ENCODE measurements around the gene IL2.
A peak's percentile ranks its signal among the peaks of the same experiment; 100 is the strongest.

The IL2 gene

GRCh38 chr4:122456231-122457116 lies at the start of gene IL2:
IL2 (minus strand) TSS chr4:122456725; CDS start chr4:122456440, 285 bp downstream.
- Mint-ChIP-seq H3K36me3 (no peaks in the 10 kb centered on the region), H3K4me3 (peak within 1 kb of the TSS; percentile 54), H3K4me1 (peaks cover 70% of the 10 kb centered on the region), H3K27me3 (no peaks in the 10 kb centered on the region), H3K9me3 (no peaks in the 10 kb centered on the region), H3K27ac (peak within 1 kb of the TSS; percentile 89)
- CTCF ChIA-PET = interaction anchor here (1.0 to 2.6 kb wide), 3 partner anchors 91 to 276 kb away, joined by 3 to 29 read pairs (median 3); partner anchors contain the start of gene BBS12
- DNase-seq = peak; percentile 42

DNA sequence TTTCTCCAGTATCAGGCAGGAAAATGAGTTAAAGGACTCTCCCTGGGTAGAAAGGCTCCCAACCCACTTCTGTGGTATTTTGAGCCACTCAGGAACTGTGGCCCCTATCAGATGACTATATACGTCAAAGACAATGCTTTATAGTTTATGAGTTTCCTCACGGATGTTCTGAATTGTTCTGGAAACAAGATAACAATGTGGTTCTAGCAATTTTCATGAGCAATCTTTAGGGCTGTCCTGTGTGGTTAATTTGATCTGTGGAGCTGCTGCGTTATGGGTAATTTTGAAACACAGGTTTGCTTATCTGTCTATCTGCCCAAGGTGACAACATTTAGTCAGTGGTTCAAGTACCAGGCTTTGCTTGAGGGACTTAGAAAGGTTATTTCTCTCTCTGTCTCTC lies 46.7 kb upstream of the IL2 start:
- Mint-ChIP-seq H3K4me1 (peaks cover 34% of the 10 kb centered on the region), H3K27me3 (no peaks in the 10 kb centered on the region), H3K27ac (no peak overlapping the region), H3K4me3 (no peak overlapping the region), H3K9me3 (no peaks in the 10 kb centered on the region), H3K36me3 (peaks cover 1% of the 10 kb centered on the region)
- no peak for DNase-seq
- CTCF ChIA-PET = no interaction called here

GRCh38 chr4:122500852-122501501 lies 44.5 kb upstream of the IL2 start:
- H3K27me3 Mint-ChIP-seq = no peaks in the 10 kb centered on the region
- no peak for DNase-seq
- H3K4me1 Mint-ChIP-seq = peaks cover 21% of the 10 kb centered on the region
- no peaks in the 10 kb centered on the region for H3K9me3 Mint-ChIP-seq
- CTCF ChIA-PET = no interaction called here
- no peak overlapping the region for H3K27ac Mint-ChIP-seq
- H3K36me3 Mint-ChIP-seq = no peaks in the 10 kb centered on the region
- H3K4me3 Mint-ChIP-seq = no peak overlapping the region

DNA sequence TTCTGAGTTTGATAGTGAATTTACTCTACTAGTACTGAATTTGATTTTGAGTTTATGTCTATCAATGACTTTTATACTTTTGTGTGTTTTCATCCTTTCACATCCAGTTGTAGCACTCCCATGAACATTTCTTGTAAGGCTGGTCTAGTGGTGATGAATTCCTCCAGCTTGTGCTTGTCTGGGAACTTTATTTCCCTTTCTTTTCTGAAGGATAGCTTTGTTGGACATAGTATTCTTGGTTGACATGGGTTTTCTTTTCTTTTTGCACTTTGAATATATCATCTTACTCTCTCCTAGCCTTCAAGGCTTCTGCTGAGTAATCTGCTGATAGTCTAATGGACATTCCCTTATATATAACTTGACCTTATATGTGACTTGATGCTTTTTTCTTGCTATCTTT lies 32.5 kb upstream of the IL2 start:
- DNase-seq = no peak
- peaks cover 9% of the 10 kb centered on the region for H3K36me3 Mint-ChIP-seq
- H3K27me3 Mint-ChIP-seq = no peaks in the 10 kb centered on the region
- H3K27ac Mint-ChIP-seq = no peak overlapping the region
- H3K4me3 Mint-ChIP-seq = no peak overlapping the region
- CTCF ChIA-PET = no interaction called here
- no peaks in the 10 kb centered on the region for H3K4me1 Mint-ChIP-seq
- H3K9me3 Mint-ChIP-seq = peaks cover 30% of the 10 kb centered on the region

DNA sequence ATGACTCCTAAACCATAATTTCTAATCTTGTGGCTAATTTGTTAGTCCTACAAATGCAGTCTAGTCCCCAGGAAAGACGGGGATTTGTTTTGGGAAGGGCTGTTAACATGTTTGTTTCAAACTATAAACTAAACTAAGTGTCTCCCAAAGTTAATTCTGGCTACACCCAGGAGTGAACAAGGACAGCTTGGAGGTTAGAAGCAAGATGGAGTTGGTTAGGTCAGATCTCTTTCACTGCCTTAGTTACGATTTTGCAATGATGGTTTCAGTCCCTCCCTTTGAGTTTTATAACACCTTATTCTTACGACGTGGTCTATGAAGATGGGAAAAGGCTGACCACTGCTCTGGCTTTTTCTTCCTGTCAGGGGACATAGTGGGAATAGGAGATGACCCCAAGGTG lies 27.0 kb upstream of the IL2 start:
- Mint-ChIP-seq H3K4me1 (peaks cover 4% of the 10 kb centered on the region), H3K36me3 (peaks cover 4% of the 10 kb centered on the region), H3K27ac (no peak overlapping the region), H3K9me3 (peaks cover 7% of the 10 kb centered on the region), H3K27me3 (peaks cover 4% of the 10 kb centered on the region), H3K4me3 (no peak overlapping the region)
- CTCF ChIA-PET = interaction anchor here (0.6 kb wide), 1 partner anchor 95 kb away, joined by 3 read pairs; no protein-coding TSS in a partner anchor
- no peak for DNase-seq

DNA sequence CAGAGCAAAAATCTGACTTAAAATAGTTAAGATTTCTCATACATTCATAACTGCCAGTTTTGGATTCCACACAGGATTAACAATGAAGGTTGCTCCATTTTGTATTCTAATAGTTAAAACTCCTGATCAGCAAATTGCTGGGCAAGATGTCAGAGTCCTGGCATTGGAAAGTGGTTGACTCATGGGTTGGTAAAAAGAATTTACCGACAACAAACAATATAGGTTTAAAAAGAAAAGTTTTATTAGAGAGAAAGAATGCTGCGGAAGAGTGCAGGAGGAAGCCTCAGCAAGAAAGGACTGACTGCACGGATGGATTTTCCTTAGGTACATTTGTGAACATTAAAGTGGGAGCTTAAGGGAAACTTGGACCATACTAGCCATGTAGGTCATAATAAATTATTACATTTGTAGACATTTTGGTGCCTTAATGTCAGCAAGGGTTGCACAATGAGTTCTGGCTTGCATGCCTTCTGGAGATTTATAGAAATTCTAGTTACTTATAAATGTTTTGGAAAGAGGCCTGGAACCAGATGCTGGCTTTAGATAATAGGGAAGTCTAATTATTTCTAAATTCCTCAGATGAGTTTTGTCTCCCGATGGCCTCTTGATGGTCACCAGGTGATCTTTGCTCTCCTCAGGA lies 25.4 kb upstream of the IL2 start:
- CTCF ChIA-PET = no interaction called here
- Mint-ChIP-seq H3K27ac (no peak overlapping the region), H3K4me1 (peaks cover 4% of the 10 kb centered on the region), H3K4me3 (no peak overlapping the region), H3K27me3 (peaks cover 4% of the 10 kb centered on the region), H3K9me3 (peaks cover 2% of the 10 kb centered on the region), H3K36me3 (no peaks in the 10 kb centered on the region)
- no peak for DNase-seq

GRCh38 chr4:122480655-122481487 lies 24.3 kb upstream of the IL2 start:
- no peaks in the 10 kb centered on the region for H3K36me3 Mint-ChIP-seq
- no peak overlapping the region for H3K27ac Mint-ChIP-seq
- H3K27me3 Mint-ChIP-seq = peaks cover 4% of the 10 kb centered on the region
- no peak overlapping the region for H3K4me3 Mint-ChIP-seq
- H3K4me1 Mint-ChIP-seq = peaks cover 4% of the 10 kb centered on the region
- CTCF ChIA-PET = no interaction called here
- H3K9me3 Mint-ChIP-seq = no peaks in the 10 kb centered on the region
- DNase-seq = no peak

DNA sequence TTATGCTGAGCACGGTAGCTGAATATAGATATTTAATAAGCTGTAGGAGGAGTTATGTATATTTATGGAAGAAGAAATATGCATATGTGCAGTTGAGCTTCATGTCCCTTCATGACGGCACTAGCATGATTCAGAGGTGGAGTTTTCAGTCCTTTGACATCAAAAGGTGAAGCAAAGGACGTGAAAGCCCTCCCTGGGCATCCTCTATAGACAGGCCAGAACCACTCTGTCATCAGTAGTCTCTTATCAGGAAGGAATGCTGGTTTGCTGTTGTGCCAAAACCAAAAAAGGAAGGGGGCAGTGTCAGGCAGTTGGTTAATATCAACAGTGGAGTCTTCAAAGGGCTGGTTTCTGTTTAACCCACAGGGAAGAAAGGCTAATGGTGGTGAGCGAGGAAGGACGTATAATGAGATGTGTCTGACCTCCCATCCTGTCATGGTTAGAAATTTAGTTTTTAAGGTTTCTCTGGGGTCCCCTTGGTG lies 23.5 kb upstream of the IL2 start:
- Mint-ChIP-seq H3K4me1 (peaks cover 4% of the 10 kb centered on the region), H3K27me3 (peaks cover 4% of the 10 kb centered on the region), H3K9me3 (peaks cover 4% of the 10 kb centered on the region), H3K27ac (no peak overlapping the region), H3K36me3 (no peaks in the 10 kb centered on the region), H3K4me3 (no peak overlapping the region)
- no peak for DNase-seq
- CTCF ChIA-PET = interaction anchor here (1.2 kb wide), 1 partner anchor 55 kb away, joined by 3 read pairs; no protein-coding TSS in a partner anchor

DNA sequence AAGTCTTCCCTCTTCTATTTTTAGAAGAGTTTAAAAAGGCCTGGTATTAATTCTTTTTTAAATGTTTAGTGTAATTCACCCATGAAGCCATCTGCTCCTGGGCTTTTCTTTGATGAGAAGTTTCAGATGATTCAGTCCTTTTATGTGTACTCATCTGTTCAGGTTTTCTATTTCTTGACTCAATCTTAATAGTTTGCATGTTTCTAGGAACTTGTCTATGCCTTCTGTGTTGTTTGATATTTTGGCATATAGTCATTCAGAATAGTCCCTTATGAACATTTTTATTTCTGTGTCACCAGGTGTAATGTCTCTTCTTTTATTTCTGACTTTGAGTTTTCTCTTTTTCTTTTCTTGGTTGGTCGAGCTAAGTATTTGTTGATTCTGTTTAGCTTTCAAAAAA lies 20.2 kb upstream of the IL2 start:
- H3K36me3 Mint-ChIP-seq = no peaks in the 10 kb centered on the region
- CTCF ChIA-PET = interaction anchor here (0.6 kb wide), 1 partner anchor 9 kb away, joined by 3 read pairs; no protein-coding TSS in a partner anchor
- no peak overlapping the region for H3K27ac Mint-ChIP-seq

DNA sequence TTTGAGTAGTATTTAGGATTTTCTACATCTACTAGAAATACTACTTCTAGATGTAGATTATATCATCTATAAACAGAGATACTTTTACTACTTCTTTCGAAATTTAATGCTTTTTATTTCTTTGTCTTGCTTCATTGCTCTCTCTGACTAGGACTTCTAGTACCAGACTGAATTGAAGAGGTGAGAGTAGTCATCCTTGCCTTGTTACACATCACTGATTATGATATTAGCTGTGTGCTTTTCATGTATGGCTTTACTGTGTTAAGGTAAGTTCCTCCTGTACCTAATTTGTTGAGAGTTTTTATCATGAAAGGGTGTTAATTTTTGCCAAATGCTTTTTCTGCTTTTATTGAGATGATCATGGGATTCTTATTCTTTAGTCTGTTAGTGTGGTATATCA lies 19.6 kb upstream of the IL2 start:
- DNase-seq = no peak
- Mint-ChIP-seq H3K27ac (no peak overlapping the region), H3K4me1 (peaks cover 4% of the 10 kb centered on the region), H3K4me3 (no peak overlapping the region), H3K9me3 (peaks cover 7% of the 10 kb centered on the region), H3K27me3 (no peaks in the 10 kb centered on the region), H3K36me3 (no peaks in the 10 kb centered on the region)
- CTCF ChIA-PET = no interaction called here

More for the DNA sequence above, 20.2 kb upstream of the IL2 start:
- H3K27me3 Mint-ChIP-seq = no peaks in the 10 kb centered on the region
- DNase-seq = no peak
- H3K9me3 Mint-ChIP-seq = peaks cover 7% of the 10 kb centered on the region
- H3K4me1 Mint-ChIP-seq = peaks cover 4% of the 10 kb centered on the region
- H3K4me3 Mint-ChIP-seq = no peak overlapping the region

- CTCF ChIA-PET = no interaction called here
- peaks cover 8% of the 10 kb centered on the region for H3K9me3 Mint-ChIP-seq
- no peak for DNase-seq
- no peaks in the 10 kb centered on the region for H3K36me3 Mint-ChIP-seq
- H3K4me3 Mint-ChIP-seq = no peak overlapping the region
- no peak overlapping the region for H3K27ac Mint-ChIP-seq
- peaks cover 4% of the 10 kb centered on the region for H3K4me1 Mint-ChIP-seq
- H3K27me3 Mint-ChIP-seq = no peaks in the 10 kb centered on the region
These were observed 18.7 kb upstream of the IL2 start for GRCh38 chr4:122475233-122475632.

- Mint-ChIP-seq H3K4me3 (no peak overlapping the region), H3K36me3 (peaks cover 2% of the 10 kb centered on the region), H3K27me3 (no peaks in the 10 kb centered on the region), H3K9me3 (peaks cover 14% of the 10 kb centered on the region), H3K27ac (no peak overlapping the region), H3K4me1 (peaks cover 2% of the 10 kb centered on the region)
- no peak for DNase-seq
- CTCF ChIA-PET = no interaction called here
These were observed 12.9 kb upstream of the IL2 start for GRCh38 chr4:122469457-122469856.

DNA sequence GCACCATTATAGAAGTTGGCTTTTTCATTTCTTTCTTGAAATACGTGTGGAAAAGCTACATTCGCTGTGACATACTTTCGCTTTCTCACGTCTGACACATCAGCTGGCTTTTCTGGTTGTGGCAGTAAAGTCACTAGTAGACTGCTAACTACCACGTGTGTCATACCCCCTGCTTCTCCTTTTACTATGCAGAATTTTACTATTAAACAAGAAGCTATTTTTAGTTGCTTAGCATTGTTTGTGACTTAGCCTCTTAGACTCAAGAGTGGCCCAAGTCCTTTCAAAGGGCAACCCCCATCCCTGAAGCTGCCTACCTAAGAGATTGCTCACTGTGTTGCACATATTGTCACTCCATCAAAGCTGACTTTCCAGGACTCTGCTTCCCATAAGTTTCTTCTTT lies 2.1 kb upstream of the IL2 start:
- peaks cover 3% of the 10 kb centered on the region for H3K9me3 Mint-ChIP-seq
- CTCF ChIA-PET = interaction anchor here (1.0 to 1.2 kb wide), 3 partner anchors 10 to 119 kb away, joined by 3 to 14 read pairs (median 3); no protein-coding TSS in a partner anchor
- H3K4me1 Mint-ChIP-seq = peaks cover 55% of the 10 kb centered on the region
- peak overlapping the region; percentile 88 for H3K27ac Mint-ChIP-seq
- H3K27me3 Mint-ChIP-seq = no peaks in the 10 kb centered on the region
- DNase-seq = peak; percentile 56
- H3K4me3 Mint-ChIP-seq = peak overlapping the region; percentile 76
- H3K36me3 Mint-ChIP-seq = peaks cover 2% of the 10 kb centered on the region
